ENCODE measurements around the gene LRRC52. TPM values are rescaled to one million over a fixed set of nuclear protein-coding genes. Genes with fewer than 3 reads are reported as not detected.
"Not testable (repeated sequence)": the region's sequence is repeated elsewhere in the genome, so short reads cannot be mapped to it uniquely, and the experiment has no call there.

Gene LRRC52
- total RNA-seq, 1 donor from 2014 or later: not detected

- TF ChIP-seq CTCF (IDR thresholded peaks at IDR 0.05; ENCODE audit: insufficient read depth, low read length, severe bottlenecking): no peak
- FAIRE-seq (no peak), DNase-seq (ENCODE audit: low read depth) (no peak)
- Histone ChIP-seq H3K4me3 (ENCODE audit: low read depth, low read length) (no peak overlapping the region), H3K36me3 (ENCODE audit: control insufficient read depth, insufficient read depth, low read length) (no peaks in the 10 kb centered on the region), H3K27me3 (ENCODE audit: control insufficient read depth, insufficient read depth, low read length) (no peaks in the 10 kb centered on the region)
Measured at GRCh38 chr1:165576536-165576935, 32.7 kb downstream of the LRRC52 start.

DNA sequence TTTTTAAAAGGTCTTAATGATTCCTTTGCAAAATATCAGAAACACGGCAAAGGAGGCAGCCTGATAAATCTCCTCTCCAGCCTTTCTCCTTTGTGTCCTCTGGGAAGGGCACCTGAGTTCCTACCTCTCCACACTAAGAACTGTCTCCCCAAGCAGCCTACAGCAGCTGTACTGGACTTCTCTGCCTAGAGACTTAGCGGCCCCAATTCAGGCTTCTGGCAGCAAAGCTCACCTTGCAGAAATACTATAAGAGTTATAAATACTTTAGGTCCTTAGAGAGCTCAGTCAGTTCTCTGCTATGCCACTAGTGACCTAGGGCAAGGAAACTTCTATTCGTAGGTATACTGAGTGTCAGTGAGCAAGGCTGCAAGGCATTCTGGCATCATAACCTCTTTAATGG, 33.9 kb downstream of the LRRC52 start:
- no peak overlapping the region for H3K4me3 ChIP-seq (ENCODE audit: low read depth, low read length)
- no peak for TF ChIP-seq CTCF (IDR thresholded peaks at IDR 0.05; ENCODE audit: insufficient read depth, low read length, severe bottlenecking)
- DNase-seq (ENCODE audit: low read depth) (no peak), FAIRE-seq (no peak)
- H3K27me3 ChIP-seq (ENCODE audit: control insufficient read depth, insufficient read depth, low read length): no peaks in the 10 kb centered on the region
- H3K36me3 ChIP-seq (ENCODE audit: control insufficient read depth, insufficient read depth, low read length): no peaks in the 10 kb centered on the region

DNA sequence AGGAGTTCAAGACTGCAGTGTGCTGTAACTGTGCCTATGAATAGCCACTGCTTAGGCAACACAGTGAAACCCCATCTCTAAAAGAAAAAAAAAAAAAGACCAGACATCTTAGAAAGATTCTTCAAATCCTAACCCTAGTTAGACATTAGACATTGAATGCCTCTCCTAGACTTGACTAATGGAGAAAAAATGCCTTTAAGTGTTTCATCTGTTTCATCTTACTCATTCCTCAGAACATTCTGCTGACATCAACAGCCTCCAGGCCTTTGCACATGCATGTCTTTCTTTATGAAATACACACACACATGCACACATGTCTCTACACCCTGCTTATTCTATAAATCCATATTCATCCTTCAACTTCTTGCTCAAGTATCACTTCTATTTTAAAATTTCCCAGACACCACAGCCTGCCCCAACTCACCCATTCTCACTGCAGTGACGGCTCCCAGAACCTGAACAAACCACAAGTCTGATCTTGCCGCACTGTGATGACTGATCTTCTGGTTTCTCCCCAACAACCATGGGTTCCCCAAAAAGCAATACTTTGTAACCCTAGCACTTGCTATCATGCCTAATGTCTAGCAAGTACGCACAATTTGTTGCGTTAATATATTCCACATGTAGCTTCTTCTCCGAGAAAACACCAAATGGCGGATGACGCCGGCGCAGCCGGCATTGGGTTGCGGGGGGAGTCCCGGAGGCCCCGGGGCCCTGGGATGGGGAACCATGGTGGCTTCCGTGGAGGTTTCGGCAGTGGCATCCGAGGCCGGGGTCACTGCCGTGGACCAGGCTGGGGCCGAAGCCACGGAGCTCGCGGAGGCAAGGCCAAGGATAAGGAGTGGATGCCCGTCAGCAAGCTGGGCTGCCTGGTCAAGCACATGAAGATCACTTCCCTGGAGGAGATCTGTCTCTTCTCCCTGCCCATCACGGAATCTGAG, 37.4 kb downstream of the LRRC52 start:
- no peaks in the 10 kb centered on the region for H3K27me3 ChIP-seq (ENCODE audit: control insufficient read depth, insufficient read depth, low read length)
- no peak overlapping the region for H3K4me3 ChIP-seq (ENCODE audit: low read depth, low read length)
- no peak for TF ChIP-seq CTCF (IDR thresholded peaks at IDR 0.05; ENCODE audit: insufficient read depth, low read length, severe bottlenecking)
- no peak for FAIRE-seq
- DNase-seq (ENCODE audit: low read depth): peak; percentile 88
- no peaks in the 10 kb centered on the region for H3K36me3 ChIP-seq (ENCODE audit: control insufficient read depth, insufficient read depth, low read length)

DNA sequence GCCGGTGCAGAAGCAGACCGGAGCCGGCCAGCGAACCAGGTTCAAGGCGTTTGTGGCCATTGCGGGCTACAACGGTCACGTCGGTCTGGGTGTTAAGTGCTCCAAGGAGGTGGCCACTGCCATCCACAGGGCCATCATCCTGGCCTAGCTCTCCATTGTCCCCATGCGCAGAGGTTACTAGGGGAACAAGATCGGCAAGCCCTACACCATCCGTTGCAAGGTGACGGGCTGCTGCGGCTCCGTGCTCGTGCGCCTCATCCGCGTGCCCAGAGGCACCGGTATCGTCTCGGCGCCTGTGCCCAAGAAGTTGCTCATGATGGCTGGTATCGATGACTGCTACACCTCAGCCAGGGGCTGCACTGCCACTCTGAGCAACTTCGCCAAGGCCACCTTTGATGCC, 38.1 kb downstream of the LRRC52 start:
- Histone ChIP-seq H3K4me3 (ENCODE audit: low read depth, low read length) (no peak overlapping the region), H3K27me3 (ENCODE audit: control insufficient read depth, insufficient read depth, low read length) (no peaks in the 10 kb centered on the region), H3K36me3 (ENCODE audit: control insufficient read depth, insufficient read depth, low read length) (no peaks in the 10 kb centered on the region)
- DNase-seq (ENCODE audit: low read depth): no peak
- TF ChIP-seq CTCF (IDR thresholded peaks at IDR 0.05; ENCODE audit: insufficient read depth, low read length, severe bottlenecking): no peak
- no peak for FAIRE-seq

GRCh38 chr1:165586398-165586797, 42.6 kb downstream of the LRRC52 start:
- no peak for TF ChIP-seq CTCF (IDR thresholded peaks at IDR 0.05; ENCODE audit: insufficient read depth, low read length, severe bottlenecking)
- no peak for DNase-seq (ENCODE audit: low read depth)
- no peaks in the 10 kb centered on the region for H3K27me3 ChIP-seq (ENCODE audit: control insufficient read depth, insufficient read depth, low read length)
- no peak for FAIRE-seq
- no peak overlapping the region for H3K4me3 ChIP-seq (ENCODE audit: low read depth, low read length)
- H3K36me3 ChIP-seq (ENCODE audit: control insufficient read depth, insufficient read depth, low read length): no peaks in the 10 kb centered on the region

DNA sequence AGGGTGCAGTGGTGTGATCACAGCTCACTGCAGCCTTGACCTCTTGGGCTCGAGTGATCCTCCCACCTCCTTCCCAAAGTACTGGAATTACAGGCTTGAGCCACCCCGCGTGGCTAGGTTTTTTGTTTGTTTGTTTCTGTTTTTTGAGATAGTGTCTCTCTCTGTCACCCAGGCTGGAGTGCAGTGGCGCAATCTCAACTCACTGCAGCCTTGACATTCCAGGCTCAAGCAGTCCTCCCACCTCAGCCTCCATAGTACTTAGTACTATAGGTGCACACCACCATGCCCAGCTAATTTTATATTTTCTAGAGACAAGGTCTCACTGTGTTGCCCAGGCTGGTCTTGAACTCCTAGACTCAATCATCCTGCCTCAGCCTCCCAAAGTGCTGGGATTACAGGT, 47.6 kb downstream of the LRRC52 start:
- H3K4me3 ChIP-seq (ENCODE audit: low read depth, low read length); FAIRE-seq; H3K27me3 ChIP-seq (ENCODE audit: control insufficient read depth, insufficient read depth, low read length); H3K36me3 ChIP-seq (ENCODE audit: control insufficient read depth, insufficient read depth, low read length); DNase-seq (ENCODE audit: low read depth): not testable (repeated sequence)

Measured in bronchial epithelial cell (primary cell).